DOHH2 (cell line): ENCODE results near the gene AUTS2.

Experiments
- EZH2phosphoT487 ChIP-seq: fragments of 200-600 bp; sonication (generic); IDR thresholded peaks from 2 replicates; pipeline ENCODE4 v1.6.1; 2017; ENCODE audit warnings: borderline replicate concordance, mild to moderate bottlenecking, antibody characterized with exemption, low read length, moderate library complexity, mixed read lengths
- TF ChIP-seq, protein P1 (sequence below): fragments of 200-600 bp; sonication (generic); IDR thresholded peaks from one replicate; pipeline ENCODE4 v1.5.1; 2014; ENCODE audit warnings: antibody characterized with exemption, mild to moderate bottlenecking, low read depth, low read length; ENCODE audit not compliant: poor library complexity, severe bottlenecking

DNA sequence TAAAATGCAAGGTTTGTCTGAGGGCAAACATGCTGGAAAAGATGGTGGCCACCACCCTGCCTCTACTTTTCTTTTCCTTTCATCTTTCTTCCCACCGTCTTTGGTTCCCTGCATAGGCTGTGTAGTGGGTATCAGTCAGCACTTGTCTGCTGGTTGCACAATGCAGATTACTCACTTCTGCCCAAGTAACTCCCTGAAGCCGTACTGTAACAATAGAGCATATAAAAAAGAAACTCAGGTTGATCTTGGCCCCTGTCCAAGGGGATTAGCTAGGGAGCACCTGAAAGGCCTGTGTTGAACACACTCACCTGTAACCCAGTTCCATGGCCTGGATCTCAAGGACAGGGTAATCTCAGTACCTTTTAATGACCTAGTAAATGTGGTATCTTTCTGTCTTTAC, 1000.7 kb downstream of the AUTS2 start:
- TF ChIP-seq, protein P1, sequence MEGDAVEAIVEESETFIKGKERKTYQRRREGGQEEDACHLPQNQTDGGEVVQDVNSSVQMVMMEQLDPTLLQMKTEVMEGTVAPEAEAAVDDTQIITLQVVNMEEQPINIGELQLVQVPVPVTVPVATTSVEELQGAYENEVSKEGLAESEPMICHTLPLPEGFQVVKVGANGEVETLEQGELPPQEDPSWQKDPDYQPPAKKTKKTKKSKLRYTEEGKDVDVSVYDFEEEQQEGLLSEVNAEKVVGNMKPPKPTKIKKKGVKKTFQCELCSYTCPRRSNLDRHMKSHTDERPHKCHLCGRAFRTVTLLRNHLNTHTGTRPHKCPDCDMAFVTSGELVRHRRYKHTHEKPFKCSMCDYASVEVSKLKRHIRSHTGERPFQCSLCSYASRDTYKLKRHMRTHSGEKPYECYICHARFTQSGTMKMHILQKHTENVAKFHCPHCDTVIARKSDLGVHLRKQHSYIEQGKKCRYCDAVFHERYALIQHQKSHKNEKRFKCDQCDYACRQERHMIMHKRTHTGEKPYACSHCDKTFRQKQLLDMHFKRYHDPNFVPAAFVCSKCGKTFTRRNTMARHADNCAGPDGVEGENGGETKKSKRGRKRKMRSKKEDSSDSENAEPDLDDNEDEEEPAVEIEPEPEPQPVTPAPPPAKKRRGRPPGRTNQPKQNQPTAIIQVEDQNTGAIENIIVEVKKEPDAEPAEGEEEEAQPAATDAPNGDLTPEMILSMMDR, result no peak
- TF ChIP-seq EZH2phosphoT487, result no peak
